Activated naive CD8-positive, alpha-beta T cell (primary cell): ENCODE measurements around the gene TRPM5.

ENCODE experiments used
- H3K27ac Mint-ChIP-seq: one replicate; pipeline ENCODE4 v1.8.0; 2021; ENCODE audit warnings: mixed read lengths
- H3K27me3 Mint-ChIP-seq: one replicate; pipeline ENCODE4 v1.8.0; 2021; ENCODE audit warnings: mixed read lengths
- H3K36me3 Mint-ChIP-seq: one replicate; pipeline ENCODE4 v1.8.0; 2021; ENCODE audit warnings: mixed read lengths
- H3K4me1 Mint-ChIP-seq: one replicate; pipeline ENCODE4 v1.8.0; 2021; ENCODE audit warnings: low read depth, mixed read lengths
- H3K4me3 Mint-ChIP-seq: one replicate; pipeline ENCODE4 v1.8.0; 2021; ENCODE audit warnings: mild to moderate bottlenecking, mixed read lengths
- H3K9me3 Mint-ChIP-seq: one replicate; pipeline ENCODE4 v1.8.0; 2021; ENCODE audit warnings: low read depth, mixed read lengths

Gene TRPM5

GRCh38 chr11:2424811-2425495, 19.4 kb downstream of the TRPM5 start:
- Mint-ChIP-seq H3K27me3 (no peaks in the 10 kb centered on the region), H3K4me3 (no peak overlapping the region), H3K4me1 (no peaks in the 10 kb centered on the region), H3K27ac (no peak overlapping the region), H3K9me3 (no peaks in the 10 kb centered on the region), H3K36me3 (no peaks in the 10 kb centered on the region)

- no peaks in the 10 kb centered on the region for H3K4me1 Mint-ChIP-seq
- no peaks in the 10 kb centered on the region for H3K36me3 Mint-ChIP-seq
- no peaks in the 10 kb centered on the region for H3K27me3 Mint-ChIP-seq
- H3K27ac Mint-ChIP-seq, result no peak overlapping the region
- no peaks in the 10 kb centered on the region for H3K9me3 Mint-ChIP-seq
- no peak overlapping the region for H3K4me3 Mint-ChIP-seq
Measured at GRCh38 chr11:2423157-2424025, 20.9 kb downstream of the TRPM5 start.

- Mint-ChIP-seq H3K4me1 (no peaks in the 10 kb centered on the region), H3K9me3 (no peaks in the 10 kb centered on the region), H3K27ac (no peak overlapping the region), H3K4me3 (no peak overlapping the region), H3K27me3 (no peaks in the 10 kb centered on the region), H3K36me3 (no peaks in the 10 kb centered on the region)
Measured at GRCh38 chr11:2422461-2423156, 21.7 kb downstream of the TRPM5 start.

GRCh38 chr11:2421996-2422395, 22.3 kb downstream of the TRPM5 start:
- Mint-ChIP-seq H3K27ac (no peak overlapping the region), H3K27me3 (no peaks in the 10 kb centered on the region), H3K4me3 (no peak overlapping the region), H3K9me3 (no peaks in the 10 kb centered on the region), H3K36me3 (no peaks in the 10 kb centered on the region), H3K4me1 (no peaks in the 10 kb centered on the region)

GRCh38 chr11:2421226-2421994, 22.9 kb downstream of the TRPM5 start:
- Mint-ChIP-seq H3K27ac (no peak overlapping the region), H3K27me3 (no peaks in the 10 kb centered on the region), H3K4me3 (no peak overlapping the region), H3K9me3 (no peaks in the 10 kb centered on the region), H3K36me3 (no peaks in the 10 kb centered on the region), H3K4me1 (no peaks in the 10 kb centered on the region)

- no peak overlapping the region for H3K4me3 Mint-ChIP-seq
- no peaks in the 10 kb centered on the region for H3K9me3 Mint-ChIP-seq
- H3K27me3 Mint-ChIP-seq, result no peaks in the 10 kb centered on the region
- H3K4me1 Mint-ChIP-seq, result no peaks in the 10 kb centered on the region
- H3K27ac Mint-ChIP-seq, result no peak overlapping the region
- no peaks in the 10 kb centered on the region for H3K36me3 Mint-ChIP-seq
Measured at GRCh38 chr11:2420502-2421225, 23.6 kb downstream of the TRPM5 start.

- H3K36me3 Mint-ChIP-seq, result no peaks in the 10 kb centered on the region
- no peak overlapping the region for H3K4me3 Mint-ChIP-seq
- no peaks in the 10 kb centered on the region for H3K9me3 Mint-ChIP-seq
- no peaks in the 10 kb centered on the region for H3K27me3 Mint-ChIP-seq
- no peak overlapping the region for H3K27ac Mint-ChIP-seq
- no peaks in the 10 kb centered on the region for H3K4me1 Mint-ChIP-seq
Measured at GRCh38 chr11:2419638-2420501, 24.4 kb downstream of the TRPM5 start.

- no peaks in the 10 kb centered on the region for H3K4me1 Mint-ChIP-seq
Measured at GRCh38 chr11:2418693-2419360, 25.5 kb downstream of the TRPM5 start.

GRCh38 chr11:2417856-2418692, 26.2 kb downstream of the TRPM5 start:
- no peaks in the 10 kb centered on the region for H3K27me3 Mint-ChIP-seq

More at GRCh38 chr11:2418693-2419360, 25.5 kb downstream of the TRPM5 start:
- Mint-ChIP-seq H3K27ac (no peak overlapping the region), H3K36me3 (no peaks in the 10 kb centered on the region), H3K4me3 (no peak overlapping the region), H3K9me3 (no peaks in the 10 kb centered on the region), H3K27me3 (no peaks in the 10 kb centered on the region)

GRCh38 chr11:2416765-2417164, 27.5 kb downstream of the TRPM5 start:
- Mint-ChIP-seq H3K27ac (no peak overlapping the region), H3K9me3 (no peaks in the 10 kb centered on the region), H3K4me3 (no peak overlapping the region), H3K4me1 (no peaks in the 10 kb centered on the region), H3K27me3 (no peaks in the 10 kb centered on the region), H3K36me3 (no peaks in the 10 kb centered on the region)

More at GRCh38 chr11:2417856-2418692, 26.2 kb downstream of the TRPM5 start:
- Mint-ChIP-seq H3K4me3 (no peak overlapping the region), H3K36me3 (no peaks in the 10 kb centered on the region), H3K4me1 (no peaks in the 10 kb centered on the region), H3K9me3 (no peaks in the 10 kb centered on the region), H3K27ac (no peak overlapping the region)

GRCh38 chr11:2415601-2416380, 28.5 kb downstream of the TRPM5 start:
- Mint-ChIP-seq H3K27ac (no peak overlapping the region), H3K36me3 (no peaks in the 10 kb centered on the region), H3K4me3 (no peak overlapping the region), H3K4me1 (no peaks in the 10 kb centered on the region), H3K27me3 (no peaks in the 10 kb centered on the region), H3K9me3 (no peaks in the 10 kb centered on the region)

- H3K27me3 Mint-ChIP-seq, result no peaks in the 10 kb centered on the region
- no peaks in the 10 kb centered on the region for H3K4me1 Mint-ChIP-seq
- no peaks in the 10 kb centered on the region for H3K9me3 Mint-ChIP-seq
- H3K27ac Mint-ChIP-seq, result no peak overlapping the region
- H3K4me3 Mint-ChIP-seq, result no peak overlapping the region
- no peaks in the 10 kb centered on the region for H3K36me3 Mint-ChIP-seq
Measured at GRCh38 chr11:2415171-2415570, 29.1 kb downstream of the TRPM5 start.
